Hepatic stellate cell (primary cell): ENCODE measurements around the gene GRM1.

ENCODE experiments used
- DNase-seq: peaks from one replicate; pipeline ENCODE4 v3.0.0; 2011; ENCODE audit warnings: low spot score

Gene GRM1

DNA sequence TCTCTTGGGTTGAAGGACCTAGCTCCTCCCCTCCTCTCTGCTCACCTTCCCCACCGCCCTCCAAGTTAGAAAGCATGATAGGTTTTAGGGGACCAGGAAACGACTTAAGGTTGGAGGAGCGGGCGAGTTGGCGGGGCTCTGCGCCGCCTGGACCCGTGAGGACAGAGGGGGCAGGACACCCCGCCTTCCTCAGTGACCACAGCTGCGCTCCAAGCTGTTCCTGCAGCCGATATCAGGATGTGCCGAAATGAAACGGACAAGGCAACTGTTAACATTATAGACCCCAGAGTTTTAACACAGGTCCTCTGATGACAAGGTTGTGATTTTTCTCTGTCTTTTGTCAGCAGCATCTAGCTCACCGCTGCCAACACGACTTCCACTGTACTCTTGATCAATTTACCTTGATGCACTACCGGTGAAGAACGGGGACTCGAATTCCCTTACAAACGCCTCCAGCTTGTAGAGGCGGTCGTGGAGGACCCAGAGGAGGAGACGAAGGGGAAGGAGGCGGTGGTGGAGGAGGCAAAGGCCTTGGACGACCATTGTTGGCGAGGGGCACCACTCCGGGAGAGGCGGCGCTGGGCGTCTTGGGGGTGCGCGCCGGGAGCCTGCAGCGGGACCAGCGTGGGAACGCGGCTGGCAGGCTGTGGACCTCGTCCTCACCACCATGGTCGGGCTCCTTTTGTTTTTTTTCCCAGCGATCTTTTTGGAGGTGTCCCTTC lies at the start of gene GRM1:
TSS of gene GRM1 (plus strand) at position 212 of the 722 bp plus-strand sequence. CDS start at position 668, 456 bp downstream.
- no peak for DNase-seq

DNA sequence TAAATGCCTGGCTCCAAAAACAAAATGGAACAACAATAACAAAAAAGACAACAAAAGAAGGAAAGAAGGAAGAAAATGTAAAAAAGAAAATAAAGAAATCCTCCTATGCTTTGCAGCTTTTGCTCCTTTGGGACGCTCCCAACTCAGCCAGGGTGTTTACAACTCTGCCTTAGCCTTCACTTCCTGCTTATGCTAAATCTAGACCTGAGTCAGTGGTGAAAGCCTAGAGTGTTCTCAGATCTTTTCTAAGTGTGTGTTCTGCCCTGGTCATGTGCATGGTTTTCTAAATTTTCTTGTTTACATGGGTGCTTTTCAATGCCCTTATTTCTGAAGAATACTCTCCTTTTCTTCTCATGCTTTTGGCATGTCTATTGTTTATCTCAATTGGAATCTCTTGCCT lies 19.5 kb upstream of the GRM1 start:
- DNase-seq, result no peak

DNA sequence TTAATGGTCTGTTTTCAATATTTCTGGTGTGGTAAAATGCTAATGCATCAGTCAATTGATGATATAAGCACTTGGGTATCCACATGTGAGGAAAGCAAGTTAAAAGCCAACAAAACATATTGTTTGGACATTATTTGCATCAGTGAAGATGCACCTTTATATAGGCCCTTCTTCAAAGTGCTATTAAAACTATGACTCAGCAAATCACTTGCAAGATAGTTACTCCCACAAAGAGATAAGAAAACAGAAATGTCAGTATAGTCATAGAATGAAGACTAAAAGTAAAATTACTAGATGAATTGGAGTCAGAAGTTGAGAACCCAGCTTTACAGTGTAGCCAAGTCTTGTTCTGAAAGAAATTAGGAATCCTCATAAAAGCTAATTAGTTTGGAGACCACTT lies 14.6 kb upstream of the GRM1 start:
- no peak for DNase-seq

DNA sequence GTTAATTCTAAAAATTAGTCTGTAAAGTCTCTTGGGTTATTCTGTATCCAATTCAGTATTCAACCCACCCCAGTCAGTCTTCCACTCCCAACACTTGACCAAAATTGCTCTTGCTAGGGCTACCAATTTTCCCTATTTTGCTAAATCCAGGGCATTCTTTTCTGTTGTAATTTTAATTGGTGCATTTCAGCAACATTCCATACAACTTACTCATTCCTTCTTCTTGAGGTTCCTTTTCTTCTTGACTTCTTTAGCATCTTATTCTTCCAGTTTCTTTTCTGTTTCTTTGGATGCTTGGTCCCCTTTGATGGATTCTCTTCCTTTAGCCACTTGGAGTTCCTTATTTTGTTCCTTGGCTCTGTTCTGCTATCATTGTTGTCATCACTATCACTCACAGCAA lies 11.2 kb upstream of the GRM1 start:
- no peak for DNase-seq

DNA sequence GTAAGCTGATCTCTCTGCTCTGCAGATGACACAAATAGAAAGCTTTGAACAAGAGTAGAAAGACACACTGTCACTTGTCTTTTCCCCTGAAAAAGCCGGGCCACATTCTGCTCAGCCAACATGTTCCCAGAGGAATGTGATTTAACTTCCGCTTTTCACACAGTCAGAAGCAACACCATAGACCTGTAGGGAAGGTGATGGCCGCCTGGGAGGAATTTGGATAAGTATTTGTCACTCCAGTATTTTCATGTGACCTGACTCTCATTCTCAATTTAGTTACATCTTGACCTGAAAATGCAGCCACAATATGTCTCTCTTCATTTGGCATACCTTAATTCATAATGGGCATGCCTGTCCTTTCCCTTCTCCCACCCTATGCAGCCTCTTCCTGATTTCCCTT lies 2.0 kb upstream of the GRM1 start:
- DNase-seq, result no peak

DNA sequence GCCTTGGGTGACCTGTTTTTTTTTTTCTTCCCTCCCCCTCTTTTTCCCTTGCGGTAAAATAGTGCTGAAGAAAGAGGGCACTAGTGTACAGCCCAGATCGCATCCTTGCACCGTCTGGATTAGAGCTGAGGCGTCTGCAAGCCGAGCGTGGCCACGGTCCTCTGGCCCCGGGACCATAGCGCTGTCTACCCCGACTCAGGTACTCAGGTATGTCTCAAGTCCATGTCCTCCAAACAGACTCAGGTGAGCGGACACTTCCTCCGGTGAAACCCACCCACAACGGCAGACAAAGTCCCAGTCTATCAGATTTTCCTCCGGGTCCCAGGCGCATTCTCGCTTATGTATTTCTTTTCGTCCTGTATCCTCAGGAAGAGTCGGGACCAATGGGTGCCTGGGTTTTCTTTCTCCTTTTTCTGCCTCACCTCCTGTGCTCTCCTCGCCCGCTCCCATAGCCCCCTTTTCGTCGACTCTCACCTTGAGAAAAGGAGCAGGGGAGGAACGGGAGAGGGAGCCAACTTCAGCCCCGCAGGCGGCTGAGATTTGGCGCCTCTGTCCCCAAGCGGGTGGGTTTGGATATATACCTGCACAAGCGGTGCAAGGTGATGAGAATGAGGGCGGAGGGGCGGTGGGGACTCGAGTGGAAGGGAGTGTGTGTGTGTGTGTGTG lies 1.1 kb upstream of the GRM1 start:
- DNase-seq, result no peak

DNA sequence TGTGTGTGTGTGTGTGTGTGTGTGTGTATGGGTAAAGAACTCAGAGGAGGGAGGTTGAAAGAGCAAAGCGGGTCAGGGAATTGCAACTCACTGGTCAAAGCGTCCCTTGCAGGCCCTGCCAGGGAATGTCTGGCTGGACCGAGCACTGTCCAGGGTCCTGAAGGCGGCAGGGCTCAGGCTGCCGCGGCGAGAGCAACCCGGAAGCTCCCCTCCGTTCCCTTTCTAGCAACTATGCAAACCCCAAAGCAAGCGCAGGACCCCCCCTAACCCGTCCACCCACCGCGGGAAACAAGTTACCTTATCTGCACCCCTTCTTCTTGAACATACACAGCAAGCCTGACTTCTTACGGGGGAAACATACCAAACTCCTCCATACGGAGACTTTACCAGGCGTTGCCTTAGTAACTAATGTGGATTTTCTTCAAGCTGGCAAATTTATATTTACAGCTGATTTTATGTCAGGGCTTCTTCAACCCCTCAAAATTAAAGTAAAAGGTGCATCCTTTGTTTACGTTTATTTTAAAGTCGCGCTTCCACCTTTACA lies 538 bp upstream of the GRM1 start:
- peak; percentile 60 for DNase-seq

DNA sequence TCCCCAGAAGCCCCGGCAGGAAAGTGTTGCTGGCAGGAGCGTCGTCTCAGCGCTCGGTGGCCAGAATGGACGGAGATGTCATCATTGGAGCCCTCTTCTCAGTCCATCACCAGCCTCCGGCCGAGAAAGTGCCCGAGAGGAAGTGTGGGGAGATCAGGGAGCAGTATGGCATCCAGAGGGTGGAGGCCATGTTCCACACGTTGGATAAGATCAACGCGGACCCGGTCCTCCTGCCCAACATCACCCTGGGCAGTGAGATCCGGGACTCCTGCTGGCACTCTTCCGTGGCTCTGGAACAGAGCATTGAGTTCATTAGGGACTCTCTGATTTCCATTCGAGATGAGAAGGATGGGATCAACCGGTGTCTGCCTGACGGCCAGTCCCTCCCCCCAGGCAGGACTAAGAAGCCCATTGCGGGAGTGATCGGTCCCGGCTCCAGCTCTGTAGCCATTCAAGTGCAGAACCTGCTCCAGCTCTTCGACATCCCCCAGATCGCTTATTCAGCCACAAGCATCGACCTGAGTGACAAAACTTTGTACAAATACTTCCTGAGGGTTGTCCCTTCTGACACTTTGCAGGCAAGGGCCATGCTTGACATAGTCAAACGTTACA lies 817 bp downstream of the GRM1 start:
- DNase-seq, result no peak

DNA sequence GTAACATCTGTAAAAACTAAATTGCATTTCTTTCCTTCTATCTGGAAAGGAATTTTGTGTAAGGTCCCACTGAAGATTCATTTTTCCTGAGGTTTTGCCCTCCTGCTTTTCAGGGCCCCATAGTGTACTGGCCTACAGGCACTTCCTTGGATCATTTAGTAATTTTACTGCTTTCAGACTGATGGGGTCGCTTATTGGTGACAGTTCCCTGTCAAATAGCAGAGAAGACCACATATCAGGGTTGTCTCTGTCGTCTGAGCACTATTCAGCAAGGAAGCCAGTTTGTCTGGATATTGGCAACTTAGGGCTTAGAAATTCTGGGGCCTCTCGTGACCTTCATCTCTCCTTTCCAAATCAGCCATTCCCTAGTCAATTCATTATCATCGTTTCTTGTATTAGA lies 3.5 kb downstream of the GRM1 start:
- DNase-seq, result no peak

DNA sequence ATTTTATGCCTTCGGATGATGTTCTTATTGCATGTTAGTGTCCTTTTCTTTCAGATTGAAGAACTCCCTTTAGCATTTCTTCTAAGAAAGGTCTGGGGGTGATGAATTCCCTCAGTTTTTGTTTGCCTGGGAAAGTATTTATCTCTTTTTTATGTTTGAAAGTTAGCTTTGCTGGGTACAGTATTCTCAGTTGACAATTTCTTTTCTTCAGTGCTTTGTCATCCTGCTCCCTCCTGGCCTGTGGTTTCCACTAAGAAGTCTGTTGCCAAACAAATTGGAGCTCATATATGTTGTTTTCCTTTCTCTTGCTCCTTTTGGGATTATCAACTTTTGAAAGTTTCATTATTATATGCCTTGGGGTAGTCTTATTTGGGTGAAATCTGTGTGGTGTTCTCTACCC lies 11.5 kb downstream of the GRM1 start:
- no peak for DNase-seq

DNA sequence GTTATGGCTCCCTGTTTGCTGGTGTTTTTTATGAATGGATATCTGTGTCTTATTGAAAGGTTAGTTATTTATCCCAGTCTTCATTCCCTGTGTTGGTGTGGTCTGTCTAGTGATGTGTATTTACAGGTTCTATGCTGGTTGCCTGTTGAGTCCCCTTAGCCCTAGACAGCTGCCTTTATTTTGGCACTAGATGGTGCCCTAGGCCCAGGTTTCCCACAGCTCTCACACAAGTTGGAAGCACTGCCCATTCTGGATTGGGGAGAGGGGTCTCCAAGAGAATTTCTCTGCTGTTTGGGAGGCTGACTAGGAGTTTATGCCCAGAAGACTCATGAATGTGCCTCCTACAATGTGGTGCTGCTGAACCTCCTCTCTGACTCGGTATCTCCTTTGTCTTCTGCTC lies 12.4 kb downstream of the GRM1 start:
- no peak for DNase-seq

DNA sequence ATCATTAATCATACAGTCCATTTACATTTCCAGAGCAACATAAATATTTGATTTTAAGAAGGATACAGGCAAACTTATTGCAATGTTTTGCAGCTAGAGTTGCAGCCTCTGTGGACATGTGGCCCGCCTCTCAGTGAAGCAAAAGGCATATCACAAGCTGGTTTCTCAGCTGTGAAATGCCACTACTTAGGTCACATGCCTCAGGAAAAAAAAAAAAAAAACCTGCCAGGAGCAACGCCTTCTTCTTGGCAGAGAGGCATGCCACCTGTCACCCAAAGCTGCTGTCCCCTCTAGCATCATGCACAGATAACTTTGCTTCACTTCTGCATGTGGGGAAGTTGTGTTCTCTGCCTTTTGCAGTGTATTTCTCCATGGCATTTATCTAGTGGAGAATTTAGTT lies 18.5 kb downstream of the GRM1 start:
- no peak for DNase-seq

DNA sequence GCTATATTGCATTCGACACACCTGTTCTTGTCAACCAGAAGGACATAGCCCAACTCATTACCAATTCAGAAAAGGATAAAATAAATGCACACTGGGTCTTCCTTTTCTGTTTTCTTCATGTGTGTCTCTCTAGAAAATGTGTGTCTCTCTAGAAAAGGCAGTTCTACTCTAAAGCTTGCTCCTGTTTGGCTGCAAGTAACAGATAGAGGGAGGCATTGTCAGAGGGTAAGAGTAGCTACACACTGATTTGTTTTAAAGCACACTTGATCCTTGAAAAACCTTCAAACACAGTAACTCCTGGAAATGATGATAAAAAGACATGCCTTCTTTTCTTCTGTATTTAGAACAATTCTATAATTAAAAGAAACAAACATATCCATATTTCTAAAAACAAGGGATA lies 21.3 kb downstream of the GRM1 start:
- no peak for DNase-seq

DNA sequence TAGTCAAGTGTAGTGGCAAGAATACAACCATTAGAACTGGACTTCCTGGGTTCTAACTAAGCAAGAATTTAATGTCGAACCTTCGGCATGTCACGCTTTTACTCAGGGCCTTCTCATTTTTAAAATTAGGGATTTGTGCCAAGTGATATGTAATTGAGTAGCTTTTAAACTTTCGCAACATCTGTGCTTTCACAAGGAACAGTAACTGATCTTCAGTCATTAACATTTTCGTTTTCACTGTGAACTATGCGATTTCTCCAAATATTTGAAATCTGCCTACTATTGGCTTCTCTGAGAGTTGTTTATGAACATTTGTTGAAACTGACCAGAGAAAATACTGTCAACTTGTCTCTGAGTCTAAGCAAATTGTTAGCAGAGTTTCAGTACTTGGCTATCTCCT lies 27.6 kb downstream of the GRM1 start:
- DNase-seq, result no peak

DNA sequence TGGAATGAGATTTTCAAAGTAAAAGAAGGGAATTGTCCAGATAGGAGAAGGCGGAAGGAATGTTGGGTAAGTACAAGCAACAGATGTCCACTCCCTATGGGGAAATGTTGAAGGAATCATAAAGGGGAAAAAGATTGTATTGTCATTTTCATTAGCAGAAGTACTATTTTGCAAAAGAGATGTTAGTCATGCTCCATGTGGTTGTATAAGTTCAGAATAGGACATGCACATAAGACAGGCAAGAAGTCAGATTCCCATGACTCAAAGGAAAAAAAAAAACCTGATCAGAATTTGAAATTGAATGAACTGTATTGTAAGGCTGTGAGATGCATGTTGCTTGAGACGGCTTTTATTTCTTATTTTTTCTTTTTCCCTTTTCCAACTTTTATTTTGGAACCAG lies 36.8 kb downstream of the GRM1 start:
- DNase-seq, result no peak

DNA sequence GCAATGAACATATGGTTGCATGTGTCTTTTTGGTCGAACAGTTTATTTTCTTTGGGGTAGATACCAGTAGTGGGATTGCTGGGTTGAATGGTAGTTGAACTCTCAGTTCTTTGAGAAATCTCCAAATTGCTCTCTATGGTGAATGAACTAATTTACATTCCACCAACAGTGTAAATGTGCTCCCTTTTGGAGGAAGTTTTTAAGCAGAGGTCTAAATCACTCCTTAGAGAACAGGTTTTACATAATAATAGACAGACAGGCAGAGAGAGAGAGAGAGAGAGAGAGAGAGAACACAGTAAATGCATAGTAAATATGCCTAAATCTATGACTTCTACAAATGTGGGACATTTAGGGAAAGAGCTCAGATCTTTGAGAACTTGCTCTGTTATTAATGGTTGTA lies 37.6 kb downstream of the GRM1 start:
- no peak for DNase-seq

DNA sequence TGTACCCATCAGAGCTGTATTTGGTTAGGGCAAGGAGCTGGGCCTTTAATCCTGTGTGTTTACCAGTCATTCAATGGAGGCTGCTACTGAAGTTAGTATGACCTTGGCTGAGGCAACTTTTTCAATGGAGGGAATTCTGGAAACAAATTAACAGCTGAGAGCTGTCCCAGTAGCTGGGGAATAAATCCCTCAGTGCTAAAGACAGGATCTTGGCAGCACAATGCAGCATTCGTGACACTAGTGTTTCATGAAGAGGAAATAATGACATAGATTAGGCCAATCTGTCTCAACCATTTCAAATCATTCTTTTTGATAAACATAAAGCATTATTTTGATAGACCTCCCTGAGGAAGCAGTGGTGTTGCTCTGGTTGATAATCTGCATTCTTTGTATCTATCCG lies 42.9 kb downstream of the GRM1 start:
- no peak for DNase-seq

DNA sequence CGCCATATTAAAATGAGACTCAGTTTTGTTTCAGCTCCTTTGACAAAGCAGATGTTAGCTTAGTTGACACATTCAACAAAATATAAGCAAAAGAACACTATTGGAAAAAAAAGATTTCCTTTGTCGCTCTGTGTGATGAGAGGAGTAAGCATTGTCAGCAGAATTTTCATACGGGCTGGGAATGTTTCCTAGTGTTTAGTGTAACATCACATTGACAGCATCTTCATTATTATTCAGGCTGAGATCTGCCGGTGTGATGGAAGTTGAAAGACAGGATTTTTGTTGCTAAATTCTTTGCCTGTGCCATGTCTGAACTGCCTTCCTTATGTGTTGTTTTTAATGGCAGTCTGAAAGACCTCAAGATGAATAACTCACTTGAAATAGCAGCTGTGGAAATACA lies 49.1 kb downstream of the GRM1 start:
- no peak for DNase-seq

DNA sequence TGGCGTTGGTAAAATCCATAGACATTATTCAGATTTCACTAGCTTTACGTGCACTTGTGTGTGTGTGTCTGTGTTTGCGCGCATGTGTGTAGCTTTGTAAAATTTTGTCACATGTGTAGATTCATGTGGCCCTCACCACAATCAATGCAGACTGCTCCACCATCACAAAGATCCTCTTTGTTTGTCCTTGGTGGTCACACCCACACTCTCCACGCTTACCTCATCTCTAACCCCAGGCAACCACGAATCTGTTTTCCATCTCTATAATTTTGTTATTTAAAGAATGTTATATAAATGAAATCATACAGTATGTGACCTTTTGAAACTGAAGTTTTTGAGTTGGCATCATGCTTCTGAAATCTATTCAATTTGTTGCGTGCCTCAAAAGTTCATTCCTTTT lies 58.5 kb downstream of the GRM1 start:
- no peak for DNase-seq

DNA sequence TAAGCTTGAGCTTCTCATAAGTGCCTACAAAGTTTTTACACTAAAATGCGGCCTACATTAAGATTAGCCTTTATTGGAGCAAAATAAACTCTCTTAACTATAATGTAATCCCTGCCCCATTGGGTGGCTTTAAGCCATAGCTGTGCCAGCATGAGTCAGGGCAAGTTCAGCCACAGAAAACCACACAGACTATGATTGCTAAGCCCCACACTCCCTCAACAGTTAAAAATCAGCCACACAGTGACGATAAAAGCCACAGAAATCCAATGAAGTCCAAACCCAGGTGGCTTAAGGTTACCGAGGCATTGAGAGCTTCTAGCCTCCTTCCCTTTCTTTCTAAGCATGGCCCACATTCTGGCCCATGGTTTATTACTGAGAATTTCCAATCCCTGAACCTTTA lies 61.6 kb downstream of the GRM1 start:
- DNase-seq, result no peak

DNA sequence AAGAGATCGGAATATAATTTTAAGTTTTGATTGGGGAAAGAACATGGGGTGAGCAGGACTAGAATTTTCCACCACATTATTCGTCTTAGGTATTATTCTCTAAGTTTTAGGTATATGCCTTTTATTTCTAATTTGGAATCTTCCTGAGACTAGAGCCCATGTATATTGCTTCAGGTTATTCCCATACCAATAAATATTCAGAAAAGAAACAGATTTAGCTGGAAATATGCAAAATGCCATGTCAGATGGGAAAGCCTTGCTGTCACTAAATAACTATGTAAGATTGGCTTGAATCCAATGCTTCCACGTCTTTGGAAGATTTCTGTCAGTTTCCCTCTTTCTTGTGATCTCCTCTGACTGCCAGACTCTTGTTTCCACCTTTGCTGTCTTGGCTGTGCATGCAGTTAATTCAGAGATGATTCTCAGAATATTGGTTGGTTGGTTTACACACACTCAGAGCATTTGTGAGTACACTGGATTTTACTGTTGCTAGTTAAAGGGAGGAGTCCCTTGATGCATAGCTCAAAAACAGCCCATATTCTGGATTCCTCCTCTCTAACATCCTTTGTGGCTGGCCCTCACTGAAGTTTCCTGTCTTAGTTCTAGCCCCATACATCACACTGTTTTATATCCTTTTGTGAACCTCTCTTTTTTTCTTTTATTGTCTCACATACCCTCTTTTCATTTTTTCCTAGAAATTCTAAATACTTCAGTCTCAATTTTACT lies 64.3 kb downstream of the GRM1 start:
- DNase-seq, result no peak

DNA sequence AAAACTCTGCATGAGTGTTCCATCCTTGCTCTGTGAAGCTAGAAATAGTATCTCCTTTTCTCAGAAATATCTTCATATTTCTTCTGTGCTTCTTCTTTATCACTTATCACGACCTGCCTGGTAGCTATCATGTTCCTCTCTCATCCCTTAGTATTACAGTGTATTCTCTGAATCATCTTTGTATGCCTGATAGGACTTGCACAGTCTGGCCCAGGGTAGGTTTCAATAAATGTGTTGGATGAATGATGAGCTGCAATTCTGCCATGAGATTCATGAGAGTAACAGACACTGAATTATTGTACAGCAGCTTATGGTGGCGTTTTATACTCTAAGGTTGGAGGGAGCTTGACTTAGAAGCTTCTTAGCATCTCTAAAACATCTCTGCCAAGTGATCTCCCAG lies 66.6 kb downstream of the GRM1 start:
- no peak for DNase-seq

DNA sequence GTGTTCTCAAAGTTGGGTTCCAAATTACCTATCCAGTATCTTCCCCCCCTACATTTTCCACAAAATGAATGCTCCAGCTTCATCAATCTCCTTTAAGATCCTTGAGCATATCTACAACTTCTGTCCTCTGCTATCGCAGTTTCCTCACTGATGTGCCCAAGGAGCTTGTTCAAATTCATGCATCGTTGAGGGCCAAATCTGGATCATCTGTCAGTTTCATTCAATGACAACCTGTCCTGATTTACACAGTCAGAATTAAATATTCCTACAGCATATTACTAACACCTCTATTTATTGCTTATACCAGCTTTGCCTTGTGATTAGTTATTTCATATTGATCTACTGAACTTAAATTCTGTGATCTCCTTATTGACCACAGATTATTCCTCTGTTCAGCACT lies 68.7 kb downstream of the GRM1 start:
- no peak for DNase-seq
